ENCODE measurements around the gene SQSTM1.
"Not testable (repeated sequence)": the region's sequence is repeated elsewhere in the genome, so short reads cannot be mapped to it uniquely, and the experiment has no call there.

The SQSTM1 gene

GRCh38 chr5:179860301-179860700 lies 39.6 kb downstream of the SQSTM1 start:
- DNase-seq, result no peak

- no peak for DNase-seq
Observed at GRCh38 chr5:179862296-179862695, 41.6 kb downstream of the SQSTM1 start.

GRCh38 chr5:179862891-179863290 lies 42.2 kb downstream of the SQSTM1 start:
- no peak for DNase-seq

- DNase-seq, result no peak
Observed at GRCh38 chr5:179863449-179864085, 42.9 kb downstream of the SQSTM1 start.

- DNase-seq, result no peak
Observed at GRCh38 chr5:179864686-179865085, 44.0 kb downstream of the SQSTM1 start.

- no peak for DNase-seq
Observed at GRCh38 chr5:179865491-179866240, 45.0 kb downstream of the SQSTM1 start.

- DNase-seq, result no peak
Observed at GRCh38 chr5:179866241-179867078, 45.8 kb downstream of the SQSTM1 start.

- DNase-seq, result no peak
Observed at GRCh38 chr5:179867079-179867465, 46.4 kb downstream of the SQSTM1 start.

- DNase-seq, result no peak
Observed at GRCh38 chr5:179867476-179867875, 46.8 kb downstream of the SQSTM1 start.

- no peak for DNase-seq
Observed at GRCh38 chr5:179868541-179868940, 47.8 kb downstream of the SQSTM1 start.

GRCh38 chr5:179869101-179869500 lies 48.4 kb downstream of the SQSTM1 start:
- DNase-seq, result no peak

GRCh38 chr5:179869641-179870402 lies 49.1 kb downstream of the SQSTM1 start:
- no peak for DNase-seq

GRCh38 chr5:179870403-179870903 lies 49.7 kb downstream of the SQSTM1 start:
- DNase-seq, result no peak

GRCh38 chr5:179870952-179871351 lies 50.2 kb downstream of the SQSTM1 start:
- no peak for DNase-seq

GRCh38 chr5:179871533-179871932 lies 50.8 kb downstream of the SQSTM1 start:
- DNase-seq, result not testable (repeated sequence)

- DNase-seq, result no peak
Observed at GRCh38 chr5:179872055-179872827, 51.5 kb downstream of the SQSTM1 start.

GRCh38 chr5:179872828-179873575 lies 52.3 kb downstream of the SQSTM1 start:
- no peak for DNase-seq

- DNase-seq, result no peak
Observed at GRCh38 chr5:179873588-179874110, 52.9 kb downstream of the SQSTM1 start.

GRCh38 chr5:179874136-179874535 lies 53.4 kb downstream of the SQSTM1 start:
- DNase-seq, result no peak

- no peak for DNase-seq
Observed at GRCh38 chr5:179874536-179875292, 54.0 kb downstream of the SQSTM1 start.
